PC-9 (cell line): ENCODE data around the gene DLGAP1. TPM values are rescaled to one million over a fixed set of nuclear protein-coding genes. Genes with fewer than 3 reads are reported as not detected.

Experiments
- BruUV-seq: library from RNA; stranded (reverse); fragments of 400-500 nt; replicated peaks from 2 replicates; lab custom pipeline; 2021; lab: Mats Ljungman, UMichigan
- CTCF ChIA-PET: fragments of 300-600 bp; sonication (Branson Sonifier 250); formaldehyde crosslinking; loops from one replicate; lab custom pipeline; 2022; ENCODE audit warnings: antibody characterized with exemption; lab: Charles Lee
- POLR2A ChIA-PET: fragments of 300-600 bp; sonication (Branson Sonifier 250); formaldehyde crosslinking; loops from one replicate; lab custom pipeline; 2022; ENCODE audit warnings: antibody characterized with exemption; ENCODE audit not compliant: unreplicated experiment; lab: Charles Lee
- DNase-seq, 2 experiments: peaks; one replicate each; pipeline versions ENCODE4 v3.0.0 to v3.0.0-alpha.2; 2015 to 2022; ENCODE audit warnings: mixed read lengths in 1 of 2
- H2AFZ ChIP-seq: fragments of 200-600 bp; sonication (generic); 2 replicates; pipeline ENCODE4 v1.8.1; 2017; ENCODE audit warnings: antibody characterized with exemption
- H3F3A ChIP-seq: fragments of 200-600 bp; sonication (generic); 2 replicates; pipeline ENCODE4 v1.8.1; 2017; ENCODE audit warnings: antibody characterized with exemption, mild to moderate bottlenecking, low read depth; ENCODE audit not compliant: insufficient read depth
- H3K27ac ChIP-seq: fragments of 200-600 bp; sonication (generic); 2 replicates; pipeline ENCODE4 v1.6.1; 2016; ENCODE audit warnings: mixed run types
- H3K27me3 ChIP-seq: fragments of 200-600 bp; sonication (generic); 2 replicates; pipeline ENCODE4 v1.6.1; 2016; ENCODE audit warnings: low read depth, mixed run types; ENCODE audit not compliant: insufficient read depth
- H3K36me3 ChIP-seq: fragments of 200-600 bp; sonication (generic); 2 replicates; pipeline ENCODE4 v1.6.1; 2016; ENCODE audit warnings: low read depth, mixed run types
- H3K4me1 ChIP-seq: fragments of 200-600 bp; sonication (generic); replicated peaks from 2 replicates; pipeline ENCODE4 v1.6.1; 2016; ENCODE audit warnings: mixed run types; ENCODE audit not compliant: insufficient read depth
- H3K4me2 ChIP-seq: fragments of 200-600 bp; sonication (generic); 2 replicates; pipeline ENCODE4 v1.6.1; 2017; ENCODE audit warnings: mixed run types
- H3K4me3 ChIP-seq: fragments of 200-600 bp; sonication (generic); 2 replicates; pipeline ENCODE4 v1.6.1; 2016; ENCODE audit warnings: mixed run types
- H3K79me2 ChIP-seq: fragments of 200-600 bp; sonication (generic); 2 replicates; pipeline ENCODE4 v1.6.1; 2017; ENCODE audit warnings: low read depth, mixed run types
- H3K9me2 ChIP-seq: fragments of 200-600 bp; sonication (generic); 2 replicates; pipeline ENCODE4 v1.8.1; 2017; ENCODE audit warnings: mild to moderate bottlenecking; ENCODE audit not compliant: insufficient read depth
- H3K9me3 ChIP-seq: fragments of 200-600 bp; sonication (generic); 2 replicates; pipeline ENCODE4 v1.8.1; 2016; ENCODE audit warnings: low read depth; ENCODE audit not compliant: insufficient read depth
- H4K20me1 ChIP-seq: fragments of 200-600 bp; sonication (generic); 2 replicates; pipeline ENCODE4 v1.8.1; 2017; ENCODE audit not compliant: insufficient read depth
- EZH2 ChIP-seq: fragments of 200-600 bp; sonication (generic); IDR thresholded peaks from 2 replicates; pipeline ENCODE4 v1.8.0; 2017; ENCODE audit warnings: antibody characterized with exemption, low read depth
- intact Hi-C: fragments of 100-400 bp; cut with micrococcal nuclease; formaldehyde crosslinking; loops from one replicate; pipeline ENCODE4 v1.10.0; 2022; ENCODE audit not compliant: unreplicated experiment
- total RNA-seq: library from RNA; stranded (reverse); gene quantifications from 2 replicates; pipeline ENCODE4 v1.2.3, GENCODE V29; 2021
- TF ChIP-seq, protein P1 (sequence below): fragments of 200-600 bp; sonication (generic); conservative IDR thresholded peaks from 2 replicates; pipeline ENCODE4 v1.6.1; 2017; ENCODE audit warnings: mixed run types, antibody characterized with exemption, mild to moderate bottlenecking, moderate library complexity

Gene DLGAP1
- total RNA-seq, 1 experiment from 2014 or later, result not detected

GRCh38 chr18:3648200-3648599, 806.9 kb downstream of the DLGAP1 start:
- no peak for DNase-seq
- no peaks in the 10 kb centered on the region for H3K36me3 ChIP-seq
- no peaks in the 10 kb centered on the region for H3K27me3 ChIP-seq
- peaks cover 47% of the 10 kb centered on the region for H3F3A ChIP-seq
- peaks cover 51% of the 10 kb centered on the region for H3K4me1 ChIP-seq
- ChIA-PET POLR2A (interaction anchor here (0.6 kb wide), 1 partner anchor 28 kb away, joined by 3 read pairs; no protein-coding TSS in a partner anchor), CTCF (no interaction called here)
- peak overlapping the region; percentile 99 for H3K27ac ChIP-seq
- intact Hi-C loops, result no loop called here
- no peaks in the 10 kb centered on the region for H3K9me3 ChIP-seq
- H2AFZ ChIP-seq, result no peak overlapping the region; the same call in 1 of the 2 replicates
- H3K79me2 ChIP-seq, result no peaks in the 10 kb centered on the region
- TF ChIP-seq, protein P1, sequence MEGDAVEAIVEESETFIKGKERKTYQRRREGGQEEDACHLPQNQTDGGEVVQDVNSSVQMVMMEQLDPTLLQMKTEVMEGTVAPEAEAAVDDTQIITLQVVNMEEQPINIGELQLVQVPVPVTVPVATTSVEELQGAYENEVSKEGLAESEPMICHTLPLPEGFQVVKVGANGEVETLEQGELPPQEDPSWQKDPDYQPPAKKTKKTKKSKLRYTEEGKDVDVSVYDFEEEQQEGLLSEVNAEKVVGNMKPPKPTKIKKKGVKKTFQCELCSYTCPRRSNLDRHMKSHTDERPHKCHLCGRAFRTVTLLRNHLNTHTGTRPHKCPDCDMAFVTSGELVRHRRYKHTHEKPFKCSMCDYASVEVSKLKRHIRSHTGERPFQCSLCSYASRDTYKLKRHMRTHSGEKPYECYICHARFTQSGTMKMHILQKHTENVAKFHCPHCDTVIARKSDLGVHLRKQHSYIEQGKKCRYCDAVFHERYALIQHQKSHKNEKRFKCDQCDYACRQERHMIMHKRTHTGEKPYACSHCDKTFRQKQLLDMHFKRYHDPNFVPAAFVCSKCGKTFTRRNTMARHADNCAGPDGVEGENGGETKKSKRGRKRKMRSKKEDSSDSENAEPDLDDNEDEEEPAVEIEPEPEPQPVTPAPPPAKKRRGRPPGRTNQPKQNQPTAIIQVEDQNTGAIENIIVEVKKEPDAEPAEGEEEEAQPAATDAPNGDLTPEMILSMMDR, result no peak
- TF ChIP-seq EZH2, result no peak
- H3K4me2 ChIP-seq, result no peak overlapping the region
- no peak overlapping the region for H3K4me3 ChIP-seq
- no peaks in the 10 kb centered on the region for H4K20me1 ChIP-seq
- H3K9me2 ChIP-seq, result no peaks in the 10 kb centered on the region
- BruUV-seq, result no TSS peak

GRCh38 chr18:3647636-3648035, 807.5 kb downstream of the DLGAP1 start:
- no TSS peak for BruUV-seq
- POLR2A ChIA-PET, result no interaction called here

DNA sequence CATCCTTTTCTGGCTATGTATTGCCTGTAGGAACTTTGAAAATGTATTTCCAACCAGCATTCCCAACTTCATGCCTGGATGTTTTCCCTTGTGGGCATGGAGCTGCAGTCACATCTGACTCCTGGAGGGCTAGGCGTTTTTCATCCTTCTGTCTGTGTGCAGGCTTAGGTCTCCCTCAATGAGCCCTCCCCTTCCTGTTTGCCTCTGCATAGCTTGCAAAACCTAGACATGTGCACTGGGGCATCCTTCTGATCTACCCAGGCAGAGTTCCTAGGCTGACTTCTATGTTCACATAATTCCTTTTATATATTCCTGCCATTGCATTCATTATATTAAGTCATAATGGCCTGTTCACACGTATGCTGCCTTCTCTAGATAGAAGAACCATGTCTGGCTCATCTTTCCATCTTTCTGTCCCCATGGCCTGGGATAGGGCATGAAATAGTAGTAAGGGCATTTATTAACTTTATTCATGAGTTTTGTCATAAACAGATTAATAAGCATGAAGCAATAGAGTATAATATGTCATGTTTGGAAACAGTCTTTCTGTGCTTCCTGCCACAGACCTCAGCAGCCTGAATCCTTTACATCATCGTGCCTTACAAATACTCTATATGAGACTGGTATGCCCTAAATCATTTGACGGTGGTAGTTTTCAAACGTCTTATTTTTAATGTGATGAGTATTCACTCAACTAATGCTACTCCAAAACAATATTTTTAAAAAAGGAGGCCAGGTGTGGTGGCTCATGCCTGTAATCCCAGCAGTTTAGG, 809.5 kb downstream of the DLGAP1 start:
- H3F3A ChIP-seq, result peaks cover 23% of the 10 kb centered on the region
- no peak for DNase-seq
- no peak overlapping the region for H3K4me2 ChIP-seq
- H3K27ac ChIP-seq, result no peak overlapping the region
- H4K20me1 ChIP-seq, result no peaks in the 10 kb centered on the region
- intact Hi-C loops, result no loop called here
- no peaks in the 10 kb centered on the region for H3K36me3 ChIP-seq
- no peak overlapping the region for H2AFZ ChIP-seq
- peaks cover 30% of the 10 kb centered on the region for H3K4me1 ChIP-seq
- no peaks in the 10 kb centered on the region for H3K9me2 ChIP-seq
- no peak for TF ChIP-seq EZH2
- TF ChIP-seq, protein P1, result no peak
- ChIA-PET POLR2A (no interaction called here), CTCF (no interaction called here)
- no peaks in the 10 kb centered on the region for H3K79me2 ChIP-seq
- no peak overlapping the region for H3K4me3 ChIP-seq
- H3K27me3 ChIP-seq, result no peaks in the 10 kb centered on the region
- no TSS peak for BruUV-seq
- no peaks in the 10 kb centered on the region for H3K9me3 ChIP-seq

More at GRCh38 chr18:3647636-3648035, 807.5 kb downstream of the DLGAP1 start:
- no peak overlapping the region for H3K4me2 ChIP-seq
- no peak overlapping the region for H2AFZ ChIP-seq
- H3K36me3 ChIP-seq, result no peaks in the 10 kb centered on the region
- 0 out of 2 replicates have a peak overlapping the region, but pooled peaks have one; percentile 99 for H3K27ac ChIP-seq
- intact Hi-C loops, result no loop called here
- no peaks in the 10 kb centered on the region for H4K20me1 ChIP-seq
- CTCF ChIA-PET, result no interaction called here
- no peaks in the 10 kb centered on the region for H3K9me3 ChIP-seq
- H3K4me3 ChIP-seq, result no peak overlapping the region
- TF ChIP-seq EZH2, result no peak
- TF ChIP-seq, protein P1, result no peak
- H3K79me2 ChIP-seq, result no peaks in the 10 kb centered on the region
- DNase-seq, result no peak
- H3K4me1 ChIP-seq, result peaks cover 51% of the 10 kb centered on the region
- no peaks in the 10 kb centered on the region for H3K9me2 ChIP-seq
- H3F3A ChIP-seq, result peaks cover 44% of the 10 kb centered on the region
- H3K27me3 ChIP-seq, result no peaks in the 10 kb centered on the region
